ENCODE measurements around the gene HOXA4. TPM values are rescaled to one million over a fixed set of nuclear protein-coding genes. Genes with fewer than 3 reads are reported as not detected.

Gene HOXA4
- polyA plus RNA-seq, 3 donors = 0.48 TPM; not detected in 2

DNA sequence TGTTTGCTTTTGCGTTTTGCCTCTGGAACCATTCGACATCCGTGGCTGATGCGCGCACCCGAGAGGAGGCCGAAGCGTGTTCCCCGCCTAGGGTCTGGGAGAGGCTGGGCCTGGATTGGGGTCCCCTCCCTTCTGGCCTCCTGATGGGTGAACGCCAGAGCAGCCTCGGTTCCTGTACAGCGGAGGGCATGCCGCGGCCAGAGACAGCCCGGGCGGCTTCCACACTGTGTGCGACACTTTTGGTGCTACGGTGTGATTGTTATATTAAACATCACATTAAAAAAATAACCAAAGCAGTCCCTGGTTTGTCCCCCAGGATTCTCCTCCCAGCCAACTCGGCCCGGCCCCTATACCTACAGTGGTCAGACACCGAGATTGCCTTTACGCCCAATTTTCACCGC is 29.6 kb upstream of the HOXA4 start:
- peaks cover 0 to 48% (median 21%) of the 10 kb centered on the region in 7 donors for H3K9me3 Mint-ChIP-seq
- Histone ChIP-seq H4K20me1 (ENCODE audit: insufficient read depth, low read length) (no peaks in the 10 kb centered on the region), H3K27ac (ENCODE audit: low read depth in 1 of 2, low read length in 2 of 2) (no peak overlapping the region), H3K4me2 (replicated peaks; ENCODE audit: extremely low read depth, low read length, poor library complexity, severe bottlenecking) (peak overlapping the region; percentile 92), H3K4me1 (ENCODE audit: control insufficient read depth in 1 of 2, insufficient read depth in 2 of 2, low read length in 2 of 2) (peaks cover 60 to 77% of the 10 kb centered on the region in 2 donors), H3K36me3 (replicated peaks in 1 of 2; ENCODE audit: control insufficient read depth in 1 of 2, insufficient read depth in 2 of 2, low read length in 2 of 2) (no peaks in the 10 kb centered on the region), H2AFZ (ENCODE audit: insufficient read depth, low read depth, low read length, poor library complexity, severe bottlenecking) (peak overlapping the region; percentile 90), H3K79me2 (ENCODE audit: insufficient read depth, low read length) (peaks cover 7% of the 10 kb centered on the region), H3K9ac (ENCODE audit: insufficient read depth, low read length, poor library complexity, severe bottlenecking) (peak overlapping the region; percentile 4), H3K4me3 (replicated peaks in 1 of 3; ENCODE audit: low read depth in 2 of 3, low read length in 3 of 3) (peak overlapping the region; percentile 53 to 94 (median 79)), H3K27me3 (ENCODE audit: control insufficient read depth in 2 of 2, insufficient read depth in 2 of 2, low read length in 2 of 2) (peaks cover 65 to 92% of the 10 kb centered on the region in 2 donors), H3K9me3 (replicated peaks in 1 of 2; ENCODE audit: control insufficient read depth in 1 of 2, insufficient read depth in 1 of 2, low read length in 2 of 2) (peaks cover 0 to 45% of the 10 kb centered on the region in 2 donors)
- no peak for DNase-seq
- peak overlapping the region; percentile 64 to 86 for H3K4me3 Mint-ChIP-seq
- peaks cover 8 to 31% of the 10 kb centered on the region in 2 donors for H3K36me3 Mint-ChIP-seq
- TF ChIP-seq, protein P1, sequence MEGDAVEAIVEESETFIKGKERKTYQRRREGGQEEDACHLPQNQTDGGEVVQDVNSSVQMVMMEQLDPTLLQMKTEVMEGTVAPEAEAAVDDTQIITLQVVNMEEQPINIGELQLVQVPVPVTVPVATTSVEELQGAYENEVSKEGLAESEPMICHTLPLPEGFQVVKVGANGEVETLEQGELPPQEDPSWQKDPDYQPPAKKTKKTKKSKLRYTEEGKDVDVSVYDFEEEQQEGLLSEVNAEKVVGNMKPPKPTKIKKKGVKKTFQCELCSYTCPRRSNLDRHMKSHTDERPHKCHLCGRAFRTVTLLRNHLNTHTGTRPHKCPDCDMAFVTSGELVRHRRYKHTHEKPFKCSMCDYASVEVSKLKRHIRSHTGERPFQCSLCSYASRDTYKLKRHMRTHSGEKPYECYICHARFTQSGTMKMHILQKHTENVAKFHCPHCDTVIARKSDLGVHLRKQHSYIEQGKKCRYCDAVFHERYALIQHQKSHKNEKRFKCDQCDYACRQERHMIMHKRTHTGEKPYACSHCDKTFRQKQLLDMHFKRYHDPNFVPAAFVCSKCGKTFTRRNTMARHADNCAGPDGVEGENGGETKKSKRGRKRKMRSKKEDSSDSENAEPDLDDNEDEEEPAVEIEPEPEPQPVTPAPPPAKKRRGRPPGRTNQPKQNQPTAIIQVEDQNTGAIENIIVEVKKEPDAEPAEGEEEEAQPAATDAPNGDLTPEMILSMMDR (IDR thresholded peaks at IDR 0.05) = no peak
- no peak overlapping the region for H3K27ac Mint-ChIP-seq
- intact Hi-C loops (cut with micrococcal nuclease) = loop anchor here (5.0 to 10.0 kb wide), 4 partner anchors 305 to 793 kb away; no protein-coding TSS in a partner anchor
- peaks cover 67% of the 10 kb centered on the region for H3K4me1 Mint-ChIP-seq
- H3K27me3 Mint-ChIP-seq (ENCODE audit: low read depth in 3 of 3) = peaks cover 85 to 93% (median 86%) of the 10 kb centered on the region in 3 donors
- under 1% methylated on average over 15 of the region's 23 CpGs for WGBS (ENCODE audit: insufficient coverage)

DNA sequence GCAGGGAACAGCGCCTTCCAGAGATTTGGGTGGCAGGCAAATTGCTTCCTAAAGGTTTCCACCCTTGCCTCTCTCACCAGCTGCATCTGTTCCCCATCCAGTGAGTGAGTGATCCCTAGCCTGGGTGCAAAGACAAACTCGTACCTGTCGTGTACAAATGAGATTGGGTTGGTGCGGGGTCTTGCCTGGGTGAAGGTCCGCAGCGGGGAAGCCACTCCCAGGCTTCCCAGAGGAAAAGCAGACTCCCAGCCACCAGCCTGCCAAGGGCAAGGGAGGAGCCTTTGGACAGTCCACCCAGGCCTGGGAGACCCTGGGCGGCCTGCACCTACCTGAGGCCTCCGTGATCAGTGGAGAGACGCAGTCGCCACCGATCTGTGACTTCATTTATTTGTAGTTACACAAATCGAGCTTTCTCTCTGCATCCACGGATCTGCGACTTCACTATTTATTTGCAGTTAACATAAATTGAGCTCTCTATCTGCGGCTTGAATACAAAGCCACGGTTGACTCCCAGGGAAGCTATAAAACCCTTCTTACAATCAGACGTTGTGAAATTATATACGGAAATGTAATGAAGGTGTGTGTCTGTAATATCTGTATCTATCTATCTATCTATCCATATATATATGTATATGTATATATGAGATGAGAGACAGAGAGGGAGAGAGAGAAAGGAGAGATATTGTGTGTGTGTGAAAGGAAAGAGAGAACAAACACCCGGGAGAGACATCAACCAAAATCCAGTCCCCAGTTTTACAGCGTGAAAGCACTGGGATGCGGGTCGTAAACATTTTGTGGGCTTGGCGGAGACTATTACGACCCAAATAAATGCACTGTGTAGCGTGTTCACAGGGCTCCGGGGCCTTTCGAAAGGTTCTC is 28.9 kb upstream of the HOXA4 start:
- no peak for DNase-seq
- Mint-ChIP-seq H3K27me3 (ENCODE audit: low read depth in 3 of 3) (peaks cover 88 to 93% (median 88%) of the 10 kb centered on the region in 3 donors), H3K27ac (no peak overlapping the region), H3K36me3 (peaks cover 10 to 33% of the 10 kb centered on the region in 2 donors), H3K4me1 (peaks cover 69% of the 10 kb centered on the region), H3K9me3 (peaks cover 0 to 55% (median 22%) of the 10 kb centered on the region in 7 donors), H3K4me3 (peak overlapping the region; percentile 64 to 86)
- TF ChIP-seq, protein P1 (IDR thresholded peaks at IDR 0.05) = no peak
- peaks cover 4% of the 10 kb centered on the region for H3K79me2 ChIP-seq (ENCODE audit: insufficient read depth, low read length)
- peaks cover 72 to 92% of the 10 kb centered on the region in 2 donors for H3K27me3 ChIP-seq (ENCODE audit: control insufficient read depth in 2 of 2, insufficient read depth in 2 of 2, low read length in 2 of 2)
- H3K36me3 ChIP-seq (replicated peaks in 1 of 2; ENCODE audit: control insufficient read depth in 1 of 2, insufficient read depth in 2 of 2, low read length in 2 of 2) = no peaks in the 10 kb centered on the region
- peak overlapping the region in 1 of 3 experiments; percentile 94 for H3K4me3 ChIP-seq (replicated peaks in 1 of 3; ENCODE audit: low read depth in 2 of 3, low read length in 3 of 3)
- no peak overlapping the region for H3K27ac ChIP-seq (ENCODE audit: low read depth in 1 of 2, low read length in 2 of 2)
- no peaks in the 10 kb centered on the region for H4K20me1 ChIP-seq (ENCODE audit: insufficient read depth, low read length)
- H2AFZ ChIP-seq (ENCODE audit: insufficient read depth, low read depth, low read length, poor library complexity, severe bottlenecking) = peak overlapping the region; percentile 90
- WGBS (ENCODE audit: insufficient coverage) = 14% methylated on average over 18 of the region's 27 CpGs
- intact Hi-C loops (cut with micrococcal nuclease) = loop anchor here (5.0 to 10.0 kb wide), 6 partner anchors 62 to 1297 kb away; partner anchors contain the start of gene HOXA1 (in 1 of the 2)
- peak overlapping the region; percentile 92 for H3K4me2 ChIP-seq (replicated peaks; ENCODE audit: extremely low read depth, low read length, poor library complexity, severe bottlenecking)
- H3K4me1 ChIP-seq (ENCODE audit: control insufficient read depth in 1 of 2, insufficient read depth in 2 of 2, low read length in 2 of 2) = peaks cover 60 to 76% of the 10 kb centered on the region in 2 donors
- no peak overlapping the region for H3K9ac ChIP-seq (ENCODE audit: insufficient read depth, low read length, poor library complexity, severe bottlenecking)
- peaks cover 0 to 51% of the 10 kb centered on the region in 2 donors for H3K9me3 ChIP-seq (replicated peaks in 1 of 2; ENCODE audit: control insufficient read depth in 1 of 2, insufficient read depth in 1 of 2, low read length in 2 of 2)
